ENCODE measurements around the gene ATP13A5. TPM values are rescaled to one million over a fixed set of nuclear protein-coding genes. Genes with fewer than 3 reads are reported as not detected.

Gene ATP13A5
- total RNA-seq, 4 donors from 2014 or later = 1.6 to 3.5 (median 2.4) TPM

GRCh38 chr3:193270451-193270850 lies 108.1 kb downstream of the ATP13A5 start:
- 90 to 91% methylated on average over 3 of the region's 3 CpGs for WGBS, 2 donors
- intact Hi-C loops (cut with DNase I) = no loop called here

GRCh38 chr3:193269343-193270028 lies 109.1 kb downstream of the ATP13A5 start:
- Histone ChIP-seq H3K4me1 (no peaks in the 10 kb centered on the region), H3K27ac (no peak overlapping the region), H3K9me3 (no peaks in the 10 kb centered on the region), H3K4me3 (replicated peaks in 1 of 3) (no peak overlapping the region), H3K36me3 (no peaks in the 10 kb centered on the region), H3K27me3 (no peaks in the 10 kb centered on the region)
- no peak for TF ChIP-seq CTCF (IDR thresholded peaks at IDR 0.05)
- no peak for TF ChIP-seq POLR2A (IDR thresholded peaks at IDR 0.05)
- 77 to 79% methylated on average over 3 of the region's 3 CpGs for WGBS, 2 donors
- DNase-seq = no peak
- intact Hi-C loops (cut with DNase I) = no loop called here

More at GRCh38 chr3:193270451-193270850, 108.1 kb downstream of the ATP13A5 start:
- Histone ChIP-seq H3K4me3 (replicated peaks in 1 of 3) (no peak overlapping the region), H3K27me3 (no peaks in the 10 kb centered on the region), H3K27ac (no peak overlapping the region), H3K36me3 (no peaks in the 10 kb centered on the region), H3K9me3 (no peaks in the 10 kb centered on the region), H3K4me1 (no peaks in the 10 kb centered on the region)
- no peak for TF ChIP-seq POLR2A (IDR thresholded peaks at IDR 0.05)
- TF ChIP-seq CTCF (IDR thresholded peaks at IDR 0.05) = no peak
- no peak for DNase-seq

GRCh38 chr3:193262707-193263106 lies 115.8 kb downstream of the ATP13A5 start:
- Histone ChIP-seq H3K4me3 (replicated peaks in 1 of 3) (no peak overlapping the region), H3K27me3 (no peaks in the 10 kb centered on the region), H3K36me3 (no peaks in the 10 kb centered on the region), H3K9me3 (no peaks in the 10 kb centered on the region), H3K4me1 (no peaks in the 10 kb centered on the region), H3K27ac (no peak overlapping the region)
- no peak for TF ChIP-seq CTCF (IDR thresholded peaks at IDR 0.05)
- no peak for TF ChIP-seq POLR2A (IDR thresholded peaks at IDR 0.05)
- WGBS, 2 donors = 89 to 90% methylated on average over 5 of the region's 5 CpGs
- intact Hi-C loops (cut with DNase I) = no loop called here
- DNase-seq = no peak

GRCh38 chr3:193261970-193262369 lies 116.6 kb downstream of the ATP13A5 start:
- intact Hi-C loops (cut with DNase I) = no loop called here

More at GRCh38 chr3:193261970-193262369, 116.6 kb downstream of the ATP13A5 start:
- Histone ChIP-seq H3K4me1 (no peaks in the 10 kb centered on the region), H3K27ac (no peak overlapping the region), H3K9me3 (no peaks in the 10 kb centered on the region), H3K27me3 (no peaks in the 10 kb centered on the region), H3K4me3 (replicated peaks in 1 of 3) (no peak overlapping the region), H3K36me3 (no peaks in the 10 kb centered on the region)
- DNase-seq = no peak
- TF ChIP-seq CTCF (IDR thresholded peaks at IDR 0.05) (no peak), POLR2A (IDR thresholded peaks at IDR 0.05) (no peak)
- WGBS, 2 donors = 88 to 92% methylated on average over 1 of the region's 1 CpG
